Measurements from ENCODE around the gene PAK1IP1. TPM values are rescaled to one million over a fixed set of nuclear protein-coding genes. Genes with fewer than 3 reads are reported as not detected.

Gene PAK1IP1
- total and polyA plus RNA-seq, 9 donors = 5.6 to 21.7 (median 12.4) TPM

DNA sequence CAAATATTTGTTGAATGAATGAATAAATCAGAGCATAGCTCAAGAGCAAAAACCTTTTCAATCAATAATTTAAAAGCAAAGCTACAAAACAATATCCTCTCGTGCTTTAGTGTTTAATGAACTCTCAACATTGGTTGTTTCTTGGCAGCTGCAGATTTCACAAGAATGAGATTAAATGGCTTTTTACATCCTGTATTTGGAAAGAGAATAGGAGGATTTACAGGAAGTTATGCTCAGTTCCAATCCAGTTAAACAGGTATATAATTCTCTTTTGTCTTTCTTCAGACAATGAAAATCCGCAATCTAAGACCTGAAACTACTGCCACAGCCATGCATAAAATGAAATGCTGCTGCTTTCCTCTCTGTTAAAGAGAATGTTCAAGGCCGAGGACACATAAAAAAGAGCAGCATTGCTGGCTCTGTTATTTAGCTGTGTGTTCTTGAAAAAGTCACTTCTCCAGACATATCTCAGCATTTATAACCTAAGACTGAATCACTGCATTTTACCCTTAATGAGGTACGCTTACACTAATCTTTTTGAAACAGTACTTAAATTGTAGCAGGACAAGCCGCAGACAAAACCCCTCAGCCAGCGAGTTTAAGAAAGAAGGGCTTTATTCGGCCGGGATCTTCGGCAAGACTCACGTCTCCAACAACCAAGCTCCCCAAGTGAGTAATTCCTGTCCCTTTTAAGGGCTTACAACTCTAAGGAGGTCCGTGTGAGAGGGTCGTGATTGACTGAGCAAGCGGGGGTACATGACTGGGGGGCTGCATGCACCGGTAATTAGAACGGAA is 3.9 kb upstream of the PAK1IP1 start:
- intact Hi-C loops (cut with DNase I) = loop anchor here in 1 of 4 donors (10.0 kb wide), 1 partner anchor 54 kb away; the partner anchor contains the start of gene TMEM14B
- no peak for DNase-seq
- TF ChIP-seq, protein P1, sequence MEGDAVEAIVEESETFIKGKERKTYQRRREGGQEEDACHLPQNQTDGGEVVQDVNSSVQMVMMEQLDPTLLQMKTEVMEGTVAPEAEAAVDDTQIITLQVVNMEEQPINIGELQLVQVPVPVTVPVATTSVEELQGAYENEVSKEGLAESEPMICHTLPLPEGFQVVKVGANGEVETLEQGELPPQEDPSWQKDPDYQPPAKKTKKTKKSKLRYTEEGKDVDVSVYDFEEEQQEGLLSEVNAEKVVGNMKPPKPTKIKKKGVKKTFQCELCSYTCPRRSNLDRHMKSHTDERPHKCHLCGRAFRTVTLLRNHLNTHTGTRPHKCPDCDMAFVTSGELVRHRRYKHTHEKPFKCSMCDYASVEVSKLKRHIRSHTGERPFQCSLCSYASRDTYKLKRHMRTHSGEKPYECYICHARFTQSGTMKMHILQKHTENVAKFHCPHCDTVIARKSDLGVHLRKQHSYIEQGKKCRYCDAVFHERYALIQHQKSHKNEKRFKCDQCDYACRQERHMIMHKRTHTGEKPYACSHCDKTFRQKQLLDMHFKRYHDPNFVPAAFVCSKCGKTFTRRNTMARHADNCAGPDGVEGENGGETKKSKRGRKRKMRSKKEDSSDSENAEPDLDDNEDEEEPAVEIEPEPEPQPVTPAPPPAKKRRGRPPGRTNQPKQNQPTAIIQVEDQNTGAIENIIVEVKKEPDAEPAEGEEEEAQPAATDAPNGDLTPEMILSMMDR (IDR thresholded peaks at IDR 0.05) = no peak
- TF ChIP-seq EP300 (IDR thresholded peaks at IDR 0.05) = no peak
- TF ChIP-seq POLR2A (IDR thresholded peaks at IDR 0.05) = no peak
- H3K4me1 ChIP-seq (ENCODE audit: insufficient read depth) = peaks cover 7% of the 10 kb centered on the region
- H3K9me3 ChIP-seq = no peaks in the 10 kb centered on the region
- no peaks in the 10 kb centered on the region for H3K27me3 ChIP-seq
- H3K27ac ChIP-seq = no peak overlapping the region
- no peak overlapping the region for H3K4me3 ChIP-seq
- 56 to 63% (median 58%) methylated on average over 15 of the region's 15 CpGs for WGBS, 3 donors
- no peaks in the 10 kb centered on the region for H3K36me3 ChIP-seq

GRCh38 chr6:10692965-10693538 is 1.7 kb upstream of the PAK1IP1 start:
- Histone ChIP-seq H3K36me3 (no peaks in the 10 kb centered on the region), H3K4me1 (ENCODE audit: insufficient read depth) (peaks cover 7% of the 10 kb centered on the region), H3K27ac (no peak overlapping the region), H3K4me3 (no peak overlapping the region), H3K9me3 (no peaks in the 10 kb centered on the region), H3K27me3 (no peaks in the 10 kb centered on the region)
- 90 to 92% (median 91%) methylated on average over 8 of the region's 8 CpGs for WGBS, 3 donors
- DNase-seq = no peak
- TF ChIP-seq EP300 (IDR thresholded peaks at IDR 0.05) (no peak), POLR2A (IDR thresholded peaks at IDR 0.05) (no peak)
- TF ChIP-seq, protein P1 (IDR thresholded peaks at IDR 0.05) = no peak
- intact Hi-C loops (cut with DNase I) = loop anchor here in 1 of 4 donors (10.0 kb wide), 1 partner anchor 52 kb away; the partner anchor contains the start of gene TMEM14B

DNA sequence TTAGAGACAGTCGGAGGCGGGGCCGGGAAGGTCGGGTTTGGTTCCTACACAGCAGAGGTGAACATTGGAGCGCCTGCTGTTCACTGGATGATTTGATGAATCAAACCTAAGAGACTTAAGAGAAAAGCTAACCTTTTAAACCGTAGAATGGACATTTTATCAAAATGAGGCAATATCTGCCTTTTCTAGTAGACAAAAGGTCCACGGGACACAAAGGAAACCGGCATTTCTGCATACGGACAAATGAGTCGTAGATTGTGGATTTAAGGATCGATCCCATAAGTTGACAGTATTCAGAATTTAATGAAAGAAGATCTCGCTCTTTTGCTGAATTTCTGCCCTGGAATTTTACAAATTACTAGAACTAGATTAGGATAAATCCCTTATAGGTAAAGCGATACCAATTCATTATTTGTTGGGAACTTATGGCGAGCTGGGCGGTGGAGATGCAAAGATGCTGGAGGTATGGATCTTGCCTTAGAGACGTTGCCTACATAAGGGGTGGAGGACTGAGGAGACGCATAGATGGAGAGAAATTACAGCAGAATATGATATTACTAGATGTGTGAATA is 400 bp downstream of the PAK1IP1 start:
- DNase-seq = no peak
- intact Hi-C loops (cut with DNase I) = loop anchor here in 2 of 4 donors (2.0 to 10.0 kb wide), 2 partner anchors 28 to 50 kb away; partner anchors contain the start of genes TMEM14B (in 1 of the 2) and TMEM14C (in 1 of the 2)
- Histone ChIP-seq H3K27ac (peak overlapping the region in 1 of 2 donors; percentile 90), H3K9me3 (no peaks in the 10 kb centered on the region), H3K4me3 (peak overlapping the region; percentile 75), H3K4me1 (ENCODE audit: insufficient read depth) (peaks cover 7% of the 10 kb centered on the region), H3K36me3 (no peaks in the 10 kb centered on the region), H3K27me3 (no peaks in the 10 kb centered on the region)
- TF ChIP-seq, protein P1 (IDR thresholded peaks at IDR 0.05) = no peak
- TF ChIP-seq POLR2A (IDR thresholded peaks at IDR 0.05) (no peak), EP300 (IDR thresholded peaks at IDR 0.05) (no peak)
- WGBS, 3 donors = 0 to 1% (median 1%) methylated on average over 17 of the region's 17 CpGs

- no peak overlapping the region for H3K4me3 ChIP-seq
- intact Hi-C loops (cut with DNase I) = loop anchor here in 1 of 4 donors (10.0 kb wide), 1 partner anchor 48 kb away; the partner anchor contains the start of gene TMEM14B
- no peaks in the 10 kb centered on the region for H3K36me3 ChIP-seq
- no peaks in the 10 kb centered on the region for H3K27me3 ChIP-seq
- H3K4me1 ChIP-seq (ENCODE audit: insufficient read depth) = peaks cover 7% of the 10 kb centered on the region
- TF ChIP-seq POLR2A (IDR thresholded peaks at IDR 0.05) (no peak), EP300 (IDR thresholded peaks at IDR 0.05) (no peak)
- TF ChIP-seq, protein P1 (IDR thresholded peaks at IDR 0.05) = no peak
- DNase-seq = no peak
- WGBS, 3 donors = 94 to 97% (median 94%) methylated on average over 4 of the region's 4 CpGs
- no peak overlapping the region for H3K27ac ChIP-seq
- no peaks in the 10 kb centered on the region for H3K9me3 ChIP-seq
Measured at GRCh38 chr6:10696655-10697054, 1.9 kb downstream of the PAK1IP1 start.

All from ovary (tissue), 9 donors.